ENCODE measurements around the gene CHST15. TPM values are rescaled to one million over a fixed set of nuclear protein-coding genes. Genes with fewer than 3 reads are reported as not detected.
A peak's percentile ranks its signal among the peaks of the same experiment; 100 is the strongest.

CHST15 gene
- total RNA-seq: 10 to 100 TPM; 32.7 to 46.2 TPM
- 10 to 100 TPM; 30.7 to 33.8 TPM for polyA plus RNA-seq (ENCODE audit: insufficient read length in 2 of 2)
- long read RNA-seq, donor 1, full-length matches to known transcripts: 2 of 2 reads
- long read RNA-seq, donor 1, partial matches to known transcripts: 0 of 2 reads
- long read RNA-seq, donor 1, other reads (novel, unspliced or antisense): 0 of 2 reads
- long read RNA-seq, donor 2, full-length matches to known transcripts: 3 of 3 reads
- long read RNA-seq, donor 2, partial matches to known transcripts: 0 of 3 reads
- long read RNA-seq, donor 2, other reads (novel, unspliced or antisense): 0 of 3 reads
- long read RNA-seq, donor 3: 0 reads
- long read RNA-seq, donor 4, full-length matches to known transcripts: 4 of 4 reads
- long read RNA-seq, donor 4, partial matches to known transcripts: 0 of 4 reads
- long read RNA-seq, donor 4, other reads (novel, unspliced or antisense): 0 of 4 reads

GRCh38 chr10:124092860-124093773 is at the start of gene CHST15:
Gene CHST15, minus strand, starts transcription at chr10:124093598. Its CDS starts 47,386 bp downstream, at chr10:124046212.
- Histone ChIP-seq H3K4me3 (ENCODE audit: low read depth, low read length) (peak within 1 kb of the TSS; percentile 69), H3K27ac (ENCODE audit: low read depth, low read length) (peak within 1 kb of the TSS; percentile 79), H3K36me3 (ENCODE audit: control insufficient read depth, insufficient read depth, low read length) (peaks cover 3% of the 10 kb centered on the region), H3K9me3 (ENCODE audit: control insufficient read depth, insufficient read depth, low read length) (no peaks in the 10 kb centered on the region), H3K27me3 (ENCODE audit: control insufficient read depth, insufficient read depth, low read length) (peaks cover 13% of the 10 kb centered on the region), H3K4me1 (ENCODE audit: control insufficient read depth, insufficient read depth, low read length) (peaks cover 55% of the 10 kb centered on the region)
- DNase-seq (ENCODE audit: low read depth in 4 of 6, low spot score in 6 of 6): peak in 2 of 6 donors; percentile 70 to 79
- under 1% methylated on average over 103 of the region's 106 CpGs for WGBS (ENCODE audit: insufficient coverage)

- Histone ChIP-seq H3K27ac (ENCODE audit: low read depth, low read length) (no peak overlapping the region), H3K9me3 (ENCODE audit: control insufficient read depth, insufficient read depth, low read length) (no peaks in the 10 kb centered on the region), H3K36me3 (ENCODE audit: control insufficient read depth, insufficient read depth, low read length) (no peaks in the 10 kb centered on the region), H3K4me3 (ENCODE audit: low read depth, low read length) (no peak overlapping the region), H3K27me3 (ENCODE audit: control insufficient read depth, insufficient read depth, low read length) (no peaks in the 10 kb centered on the region), H3K4me1 (ENCODE audit: control insufficient read depth, insufficient read depth, low read length) (peaks cover 7% of the 10 kb centered on the region)
- WGBS (ENCODE audit: insufficient coverage): 81% methylated on average over 5 of the region's 6 CpGs
- DNase-seq (ENCODE audit: low read depth in 4 of 6, low spot score in 6 of 6): no peak
These were observed 49.6 kb upstream of the CHST15 start for GRCh38 chr10:124142960-124143359.

GRCh38 chr10:124142006-124142739 is 48.8 kb upstream of the CHST15 start:
- 81% methylated on average over 7 of the region's 7 CpGs for WGBS (ENCODE audit: insufficient coverage)
- Histone ChIP-seq H3K27ac (ENCODE audit: low read depth, low read length) (no peak overlapping the region), H3K4me3 (ENCODE audit: low read depth, low read length) (no peak overlapping the region), H3K27me3 (ENCODE audit: control insufficient read depth, insufficient read depth, low read length) (no peaks in the 10 kb centered on the region), H3K36me3 (ENCODE audit: control insufficient read depth, insufficient read depth, low read length) (no peaks in the 10 kb centered on the region), H3K4me1 (ENCODE audit: control insufficient read depth, insufficient read depth, low read length) (peaks cover 10% of the 10 kb centered on the region), H3K9me3 (ENCODE audit: control insufficient read depth, insufficient read depth, low read length) (no peaks in the 10 kb centered on the region)
- DNase-seq (ENCODE audit: low read depth in 4 of 6, low spot score in 6 of 6): no peak

GRCh38 chr10:124138883-124139348 is 45.5 kb upstream of the CHST15 start:
- Histone ChIP-seq H3K9me3 (ENCODE audit: control insufficient read depth, insufficient read depth, low read length) (no peaks in the 10 kb centered on the region), H3K4me1 (ENCODE audit: control insufficient read depth, insufficient read depth, low read length) (peaks cover 11% of the 10 kb centered on the region), H3K36me3 (ENCODE audit: control insufficient read depth, insufficient read depth, low read length) (no peaks in the 10 kb centered on the region), H3K4me3 (ENCODE audit: low read depth, low read length) (no peak overlapping the region), H3K27ac (ENCODE audit: low read depth, low read length) (no peak overlapping the region), H3K27me3 (ENCODE audit: control insufficient read depth, insufficient read depth, low read length) (no peaks in the 10 kb centered on the region)
- no peak for DNase-seq (ENCODE audit: low read depth in 4 of 6, low spot score in 6 of 6)
- WGBS (ENCODE audit: insufficient coverage): 67% methylated on average over 1 of the region's 6 CpGs

GRCh38 chr10:124138195-124138882 is 44.9 kb upstream of the CHST15 start:
- Histone ChIP-seq H3K27ac (ENCODE audit: low read depth, low read length) (no peak overlapping the region), H3K4me1 (ENCODE audit: control insufficient read depth, insufficient read depth, low read length) (peaks cover 11% of the 10 kb centered on the region), H3K27me3 (ENCODE audit: control insufficient read depth, insufficient read depth, low read length) (no peaks in the 10 kb centered on the region), H3K9me3 (ENCODE audit: control insufficient read depth, insufficient read depth, low read length) (no peaks in the 10 kb centered on the region), H3K4me3 (ENCODE audit: low read depth, low read length) (no peak overlapping the region), H3K36me3 (ENCODE audit: control insufficient read depth, insufficient read depth, low read length) (no peaks in the 10 kb centered on the region)
- WGBS (ENCODE audit: insufficient coverage): 53% methylated on average over 3 of the region's 3 CpGs
- peak; percentile 49 to 90 (median 67) for DNase-seq (ENCODE audit: low read depth in 4 of 6, low spot score in 6 of 6)

GRCh38 chr10:124134251-124134893 is 41.0 kb upstream of the CHST15 start:
- 20% methylated on average over 1 of the region's 9 CpGs for WGBS (ENCODE audit: insufficient coverage)
- H3K4me1 ChIP-seq (ENCODE audit: control insufficient read depth, insufficient read depth, low read length): peaks cover 21% of the 10 kb centered on the region
- no peaks in the 10 kb centered on the region for H3K9me3 ChIP-seq (ENCODE audit: control insufficient read depth, insufficient read depth, low read length)
- H3K27me3 ChIP-seq (ENCODE audit: control insufficient read depth, insufficient read depth, low read length): peaks cover 2% of the 10 kb centered on the region
- no peak overlapping the region for H3K4me3 ChIP-seq (ENCODE audit: low read depth, low read length)
- no peak overlapping the region for H3K27ac ChIP-seq (ENCODE audit: low read depth, low read length)
- no peaks in the 10 kb centered on the region for H3K36me3 ChIP-seq (ENCODE audit: control insufficient read depth, insufficient read depth, low read length)
- peak in 2 of 6 donors; percentile 40 to 60 for DNase-seq (ENCODE audit: low read depth in 4 of 6, low spot score in 6 of 6)

GRCh38 chr10:124132876-124133275 is 39.5 kb upstream of the CHST15 start:
- WGBS (ENCODE audit: insufficient coverage): 78% methylated on average over 4 of the region's 5 CpGs
- H3K4me1 ChIP-seq (ENCODE audit: control insufficient read depth, insufficient read depth, low read length): peaks cover 16% of the 10 kb centered on the region

GRCh38 chr10:124132306-124132705 is 38.9 kb upstream of the CHST15 start:
- Histone ChIP-seq H3K36me3 (ENCODE audit: control insufficient read depth, insufficient read depth, low read length) (no peaks in the 10 kb centered on the region), H3K27me3 (ENCODE audit: control insufficient read depth, insufficient read depth, low read length) (peaks cover 2% of the 10 kb centered on the region), H3K9me3 (ENCODE audit: control insufficient read depth, insufficient read depth, low read length) (no peaks in the 10 kb centered on the region), H3K4me3 (ENCODE audit: low read depth, low read length) (no peak overlapping the region), H3K27ac (ENCODE audit: low read depth, low read length) (no peak overlapping the region), H3K4me1 (ENCODE audit: control insufficient read depth, insufficient read depth, low read length) (peaks cover 14% of the 10 kb centered on the region)
- no peak for DNase-seq (ENCODE audit: low read depth in 4 of 6, low spot score in 6 of 6)
- 89% methylated on average over 5 of the region's 5 CpGs for WGBS (ENCODE audit: insufficient coverage)

More at GRCh38 chr10:124132876-124133275, 39.5 kb upstream of the CHST15 start:
- no peaks in the 10 kb centered on the region for H3K36me3 ChIP-seq (ENCODE audit: control insufficient read depth, insufficient read depth, low read length)
- no peak overlapping the region for H3K27ac ChIP-seq (ENCODE audit: low read depth, low read length)
- no peak overlapping the region for H3K4me3 ChIP-seq (ENCODE audit: low read depth, low read length)
- H3K9me3 ChIP-seq (ENCODE audit: control insufficient read depth, insufficient read depth, low read length): no peaks in the 10 kb centered on the region
- H3K27me3 ChIP-seq (ENCODE audit: control insufficient read depth, insufficient read depth, low read length): peaks cover 2% of the 10 kb centered on the region
- DNase-seq (ENCODE audit: low read depth in 4 of 6, low spot score in 6 of 6): no peak

All from spinal cord (tissue), 10 donors.